ENCODE results near the gene RNASEH2A. TPM values are rescaled to one million over a fixed set of nuclear protein-coding genes. Genes with fewer than 3 reads are reported as not detected.
A peak's percentile ranks its signal among the peaks of the same experiment; 100 is the strongest.

Gene RNASEH2A
- total RNA-seq, 2 experiments from 2014 or later: 40.3 to 44.1 TPM

DNA sequence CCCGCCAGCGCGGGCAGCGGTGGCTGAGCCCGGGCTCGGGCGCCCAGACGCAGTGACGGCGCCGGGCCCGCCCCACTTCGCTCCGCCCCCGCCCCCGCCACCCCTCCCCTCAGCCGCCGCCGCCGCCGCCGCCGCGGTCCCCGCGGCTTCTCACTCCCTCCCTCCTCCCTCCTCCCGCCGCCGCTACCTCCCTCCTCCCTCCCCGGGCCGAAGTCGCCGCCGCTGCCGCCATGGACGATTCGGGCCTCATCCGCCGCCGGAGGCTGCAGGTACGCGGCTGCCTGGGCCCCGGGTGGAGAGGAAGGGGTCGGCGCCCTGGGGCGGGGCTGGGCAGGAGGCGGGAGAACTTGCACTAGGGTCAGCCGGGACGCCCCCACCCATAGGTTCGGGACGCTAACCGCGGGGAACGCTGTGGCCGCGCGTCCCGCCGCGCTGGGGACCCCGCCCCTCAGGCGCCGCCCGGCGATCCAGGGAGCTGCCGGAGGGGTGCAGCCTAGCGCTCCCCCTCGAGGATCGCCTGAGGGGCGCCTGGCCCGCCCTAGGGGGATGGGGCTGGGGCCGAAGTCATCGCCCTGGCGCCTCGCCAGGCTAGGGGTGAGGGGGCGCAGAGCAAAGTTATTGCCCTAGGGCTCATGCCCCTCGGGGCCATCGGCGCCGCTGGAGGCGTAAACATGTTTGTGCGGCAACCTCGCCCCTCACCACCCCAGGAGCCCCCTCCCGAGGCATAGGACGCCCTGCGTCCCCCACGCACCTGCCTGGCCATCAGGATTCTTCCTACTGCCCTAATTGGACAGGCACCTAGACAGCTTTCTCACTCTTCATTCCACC, 27.6 kb downstream of the RNASEH2A start:
- Mint-ChIP-seq H3K27me3 (peaks cover 74% of the 10 kb centered on the region), H3K4me1 (ENCODE audit: low read depth) (peaks cover 24% of the 10 kb centered on the region), H3K27ac (no peak overlapping the region), H3K36me3 (ENCODE audit: low read depth) (no peaks in the 10 kb centered on the region), H3K9me3 (peaks cover 1% of the 10 kb centered on the region), H3K4me3 (peak overlapping the region; percentile 31)
- DNase-seq: peak; percentile 31
- CTCF ChIA-PET: interaction anchor here (0.8 to 1.5 kb wide), 5 partner anchors 9 to 101 kb away, joined by 3 to 13 read pairs (median 5); no protein-coding TSS in a partner anchor
- POLR2A ChIA-PET: interaction anchor here (1.3 to 1.4 kb wide), 3 partner anchors 9 to 99 kb away, joined by 3 read pairs; partner anchors contain the start of genes FARSA and GET3
- no peak for ATAC-seq
- intact Hi-C loops (cut with micrococcal nuclease): no loop called here
- TF ChIP-seq CTCF (IDR thresholded peaks at IDR 0.05): no peak

DNA sequence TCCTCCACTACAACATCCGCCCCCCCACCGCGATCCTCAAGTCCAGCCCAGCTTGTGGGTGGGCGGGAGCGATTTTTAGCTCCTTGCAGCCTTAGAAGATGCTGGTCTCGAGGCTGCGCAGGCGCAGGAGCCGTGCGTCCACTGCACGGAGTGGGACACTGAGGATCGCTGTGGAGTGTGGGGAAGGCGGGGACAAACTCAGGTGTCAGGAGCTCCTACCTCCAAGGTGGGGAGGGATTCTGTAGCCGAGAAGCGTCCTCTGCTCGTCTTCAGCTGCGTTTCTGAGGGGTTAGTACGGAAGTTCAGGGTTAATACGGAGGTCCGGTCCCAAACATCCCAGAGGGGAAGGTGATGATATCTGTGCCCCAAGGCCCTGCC, 28.2 kb downstream of the RNASEH2A start, which contains the start of gene RTBDN:
RTBDN (minus strand) TSS at position 14 of the 378 bp plus-strand sequence. CDS start 4,600 bp downstream, outside the sequence.
- intact Hi-C loops (cut with micrococcal nuclease): no loop called here
- Mint-ChIP-seq H3K36me3 (ENCODE audit: low read depth) (no peaks in the 10 kb centered on the region), H3K27me3 (peaks cover 76% of the 10 kb centered on the region), H3K4me3 (peak within 1 kb of the TSS; percentile 31), H3K27ac (no peak within 1 kb of the TSS), H3K9me3 (peaks cover 1% of the 10 kb centered on the region), H3K4me1 (ENCODE audit: low read depth) (peaks cover 30% of the 10 kb centered on the region)
- ChIA-PET POLR2A (interaction anchor here (1.3 to 1.4 kb wide), 3 partner anchors 10 to 99 kb away, joined by 3 read pairs; partner anchors contain the start of genes FARSA and GET3), CTCF (interaction anchor here (0.8 to 1.5 kb wide), 5 partner anchors 10 to 101 kb away, joined by 3 to 13 read pairs (median 5); no protein-coding TSS in a partner anchor)
- TF ChIP-seq CTCF (IDR thresholded peaks at IDR 0.05): no peak
- DNase-seq: peak; percentile 63
- ATAC-seq: no peak

DNA sequence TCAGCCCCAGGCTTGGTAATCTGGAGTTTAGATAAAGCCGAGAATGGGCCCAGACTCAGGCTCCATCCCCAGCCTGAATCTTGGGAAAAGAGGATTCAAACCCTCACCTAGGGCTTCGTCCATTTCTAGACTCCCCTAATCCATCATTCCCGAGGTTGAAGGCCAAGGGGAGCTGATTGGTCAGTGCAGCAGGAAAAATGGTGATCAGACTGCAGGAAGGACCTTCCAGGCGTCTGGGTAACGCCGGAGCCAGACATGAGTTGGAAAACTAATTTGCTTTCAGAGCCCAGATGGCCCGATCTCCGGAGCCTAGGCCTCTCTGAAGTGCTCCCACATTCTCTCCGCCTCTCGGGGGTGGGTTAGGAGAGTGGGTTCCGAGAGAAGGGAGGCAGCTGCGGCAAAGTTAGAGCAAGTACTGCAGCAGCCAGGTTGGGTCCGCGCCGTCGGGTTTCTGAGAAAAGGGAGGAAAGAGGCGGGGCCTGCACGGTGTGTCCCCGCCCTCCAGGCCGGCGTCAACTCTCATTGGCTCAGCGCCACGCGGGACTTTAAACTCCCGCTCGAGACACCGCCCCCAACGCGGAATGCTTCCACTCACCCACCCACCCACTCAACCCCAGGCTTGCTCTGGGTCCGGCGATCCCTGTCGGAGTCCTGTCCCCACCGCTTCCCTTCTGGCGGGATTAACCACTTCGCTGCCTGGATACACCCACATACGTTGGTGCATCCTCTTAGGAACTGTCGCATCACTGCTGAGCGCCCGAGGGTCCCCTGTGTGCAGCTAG, 28.8 kb downstream of the RNASEH2A start:
- ATAC-seq (no peak), DNase-seq (peak; percentile 51)
- ChIA-PET CTCF (interaction anchor here (1.0 to 1.5 kb wide), 3 partner anchors 11 to 78 kb away, joined by 3 to 13 read pairs (median 5); no protein-coding TSS in a partner anchor), POLR2A (interaction anchor here (1.3 to 1.4 kb wide), 3 partner anchors 11 to 98 kb away, joined by 3 read pairs; partner anchors contain the start of genes FARSA and GET3)
- intact Hi-C loops (cut with micrococcal nuclease): no loop called here
- no peak for TF ChIP-seq CTCF (IDR thresholded peaks at IDR 0.05)
- Mint-ChIP-seq H3K9me3 (peaks cover 1% of the 10 kb centered on the region), H3K4me1 (ENCODE audit: low read depth) (peaks cover 32% of the 10 kb centered on the region), H3K36me3 (ENCODE audit: low read depth) (no peaks in the 10 kb centered on the region), H3K4me3 (no peak overlapping the region), H3K27me3 (peaks cover 76% of the 10 kb centered on the region), H3K27ac (no peak overlapping the region)

- no peak for TF ChIP-seq CTCF (IDR thresholded peaks at IDR 0.05)
- intact Hi-C loops (cut with micrococcal nuclease): no loop called here
- H3K4me3 Mint-ChIP-seq: no peak overlapping the region
- peaks cover 44% of the 10 kb centered on the region for H3K4me1 Mint-ChIP-seq (ENCODE audit: low read depth)
- no peaks in the 10 kb centered on the region for H3K36me3 Mint-ChIP-seq (ENCODE audit: low read depth)
- ATAC-seq (no peak), DNase-seq (no peak)
- CTCF ChIA-PET: interaction anchor here (0.9 to 2.2 kb wide), 11 partner anchors 8 to 78 kb away, joined by 3 to 13 read pairs (median 5); no protein-coding TSS in a partner anchor
- POLR2A ChIA-PET: no interaction called here
- peaks cover 1% of the 10 kb centered on the region for H3K9me3 Mint-ChIP-seq
- peaks cover 79% of the 10 kb centered on the region for H3K27me3 Mint-ChIP-seq
- no peak overlapping the region for H3K27ac Mint-ChIP-seq
These were observed 30.1 kb downstream of the RNASEH2A start for GRCh38 chr19:12836529-12836863.

Measured in activated CD8-positive, alpha-beta T cell treated with anti-CD3 and anti-CD28 coated beads for 36 hours (primary cell).